Activated naive CD4-positive, alpha-beta T cell treated with anti-CD3 and anti-CD28 coated beads, Interleukin-2, amount 50 U/mL, for 72 hours (primary cell): Measurements from ENCODE around the gene PTPRD. TPM values are rescaled to one million over a fixed set of nuclear protein-coding genes. Genes with fewer than 3 reads are reported as not detected.

Experiments
- ATAC-seq, 2 donors: fragments of 150-1000 bp; cut with Tn5 transposase; 2 replicates each; pipeline ENCODE4 v1.10.0; 2021; ENCODE audit warnings: mild to moderate bottlenecking in 2 of 2, moderate library complexity in 2 of 2
- DNase-seq, 2 donors: peaks; one replicate each; pipeline ENCODE4 v3.0.0; 2021 to 2022; ENCODE audit warnings: low spot score in 2 of 2
- H3K27ac Mint-ChIP-seq, 2 donors: one replicate each; pipeline ENCODE4 v1.8.0; 2022; ENCODE audit warnings: mild to moderate bottlenecking in 2 of 2, mixed read lengths in 2 of 2
- H3K36me3 Mint-ChIP-seq, 2 donors: one replicate each; pipeline ENCODE4 v1.8.0; 2022; ENCODE audit warnings: mixed read lengths in 2 of 2
- H3K9me3 Mint-ChIP-seq, 2 donors: one replicate each; pipeline ENCODE4 v1.8.0; 2022; ENCODE audit warnings: mixed read lengths in 2 of 2
- total RNA-seq, 2 donors: library from RNA; stranded (reverse); gene quantifications; one replicate each; pipeline ENCODE4 v1.2.3, GENCODE V29; 2022

The PTPRD gene
- total RNA-seq, 2 donors from 2014 or later: not detected

DNA sequence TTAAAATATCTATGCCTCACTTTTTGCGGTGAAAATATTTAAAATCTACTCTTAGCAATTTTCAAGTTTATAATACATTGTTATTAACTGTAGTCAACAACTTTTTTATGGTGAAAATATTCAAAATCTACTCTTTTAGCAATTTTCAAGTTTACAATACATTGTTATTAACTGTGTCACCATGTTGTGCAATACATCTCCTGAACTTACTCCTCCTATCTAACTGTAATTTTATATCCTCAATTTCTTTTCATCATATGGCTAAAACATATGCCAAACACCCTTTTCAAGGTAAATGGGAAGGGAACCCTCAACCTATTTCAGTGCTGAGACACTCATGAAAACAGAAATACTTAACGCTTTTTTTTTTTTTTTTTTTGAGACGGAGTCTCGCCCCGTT, 1830.6 kb downstream of the PTPRD start:
- peaks cover 0 to 4% of the 10 kb centered on the region in 2 donors for H3K36me3 Mint-ChIP-seq
- no peak overlapping the region for H3K27ac Mint-ChIP-seq
- peaks cover 0 to 3% of the 10 kb centered on the region in 2 donors for H3K9me3 Mint-ChIP-seq
- DNase-seq: no peak
- no peak for ATAC-seq

DNA sequence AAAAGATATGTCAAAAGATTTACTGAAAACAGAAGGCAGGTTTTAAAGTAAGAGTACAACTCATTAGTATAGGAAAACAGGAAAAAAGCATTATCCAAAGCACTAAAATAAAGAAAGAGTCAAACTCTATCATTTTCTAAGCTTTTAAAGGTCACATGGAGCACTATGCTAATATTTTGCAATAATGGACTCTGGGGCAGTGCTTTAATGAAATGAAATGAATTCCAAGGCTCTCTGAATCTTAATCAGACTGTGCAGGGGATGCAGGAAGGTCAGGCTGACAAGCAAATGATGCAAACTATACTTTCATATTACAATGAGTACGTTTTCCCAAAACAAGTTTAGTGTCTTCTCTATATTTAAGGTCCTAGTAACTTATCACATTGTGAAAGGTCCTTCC, 1831.3 kb downstream of the PTPRD start:
- H3K9me3 Mint-ChIP-seq: peaks cover 0 to 3% of the 10 kb centered on the region in 2 donors
- no peak for ATAC-seq
- H3K27ac Mint-ChIP-seq: no peak overlapping the region
- peaks cover 0 to 4% of the 10 kb centered on the region in 2 donors for H3K36me3 Mint-ChIP-seq
- DNase-seq: no peak

DNA sequence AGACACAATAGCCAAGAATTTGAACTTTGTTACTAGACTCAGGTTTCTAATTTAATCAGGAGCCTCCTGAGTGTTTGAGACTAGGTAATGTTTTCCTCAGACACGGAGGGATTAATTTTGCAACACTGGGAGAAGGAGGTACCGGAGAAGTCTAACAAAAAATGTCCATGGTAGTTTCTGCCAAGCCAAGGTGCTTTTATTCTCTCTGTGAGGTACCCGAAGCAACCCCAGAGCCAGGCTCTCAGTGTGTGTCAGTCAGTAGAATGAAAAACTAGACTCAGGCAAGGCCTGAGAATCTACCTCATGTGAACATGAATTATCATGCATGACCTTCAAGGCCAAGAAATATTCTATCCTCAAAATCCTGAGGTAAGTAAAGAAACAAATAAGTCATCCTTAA, 1832.4 kb downstream of the PTPRD start:
- Mint-ChIP-seq H3K27ac (no peak overlapping the region), H3K36me3 (peaks cover 0 to 4% of the 10 kb centered on the region in 2 donors), H3K9me3 (peaks cover 0 to 3% of the 10 kb centered on the region in 2 donors)
- ATAC-seq: no peak
- DNase-seq: no peak

DNA sequence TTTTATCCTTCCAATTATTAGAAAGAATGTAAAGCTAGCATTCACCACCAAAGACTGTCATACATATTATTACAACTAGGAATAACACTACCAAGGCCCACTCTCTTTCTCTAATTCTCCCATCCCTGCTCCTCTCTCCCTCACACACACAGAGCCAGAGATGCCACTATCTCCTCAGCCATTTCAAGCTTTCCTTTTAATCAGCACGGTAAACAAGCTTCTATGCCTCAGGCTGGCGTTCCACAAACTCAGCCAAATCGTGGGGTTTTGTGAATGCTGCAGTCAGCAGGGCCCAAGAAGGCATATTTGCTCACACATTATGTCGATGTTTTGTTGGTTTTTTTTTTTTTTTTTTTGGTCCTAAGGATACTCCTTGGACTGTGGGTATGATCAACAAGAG, 1833.3 kb downstream of the PTPRD start:
- Mint-ChIP-seq H3K9me3 (peaks cover 0 to 3% of the 10 kb centered on the region in 2 donors), H3K36me3 (peaks cover 0 to 4% of the 10 kb centered on the region in 2 donors), H3K27ac (peak overlapping the region in 1 of 2 donors; percentile 65)
- ATAC-seq: no peak
- no peak for DNase-seq

DNA sequence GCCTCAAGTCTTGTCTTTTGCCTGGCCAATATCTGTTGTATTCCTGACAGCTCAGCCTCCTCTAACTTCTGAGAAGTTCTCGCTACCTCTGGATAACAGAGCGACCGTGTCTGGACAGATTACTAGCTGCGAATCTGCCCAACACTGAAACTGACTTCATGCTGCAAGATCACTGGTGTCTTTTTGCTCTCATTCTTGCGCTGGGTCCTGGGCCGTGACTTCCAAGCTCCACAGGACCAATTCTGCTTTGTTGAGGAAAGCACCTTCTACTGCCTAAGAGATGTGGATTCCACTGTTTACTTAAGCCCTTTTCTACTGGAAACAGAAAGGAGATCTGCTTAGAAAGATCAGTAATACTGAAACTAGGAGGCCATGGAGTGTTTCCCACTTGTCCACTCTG, 1834.4 kb downstream of the PTPRD start:
- Mint-ChIP-seq H3K9me3 (peaks cover 0 to 3% of the 10 kb centered on the region in 2 donors), H3K27ac (no peak overlapping the region), H3K36me3 (peaks cover 0 to 4% of the 10 kb centered on the region in 2 donors)
- DNase-seq (no peak), ATAC-seq (no peak)

DNA sequence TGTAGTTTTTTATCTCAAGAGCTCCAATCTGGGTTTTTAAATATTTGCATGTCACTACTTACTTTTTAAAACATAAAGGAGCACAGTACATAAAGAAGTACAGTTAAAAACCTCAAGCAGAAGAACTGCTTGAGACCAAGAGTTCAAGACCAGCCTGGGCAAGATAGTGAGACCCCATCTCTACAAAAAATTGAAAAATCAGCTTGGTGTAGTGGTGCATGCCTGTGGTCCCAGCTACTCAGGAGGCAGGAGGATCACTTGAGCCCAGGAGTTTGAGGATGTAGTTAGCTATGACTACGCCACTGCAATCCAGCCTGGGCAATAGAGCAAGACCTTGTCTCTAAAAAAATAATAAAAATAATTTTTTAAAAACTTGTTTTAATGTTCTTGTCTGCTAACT, 1840.5 kb downstream of the PTPRD start:
- H3K36me3 Mint-ChIP-seq: no peaks in the 10 kb centered on the region
- DNase-seq (no peak), ATAC-seq (no peak)
- no peaks in the 10 kb centered on the region for H3K9me3 Mint-ChIP-seq
- H3K27ac Mint-ChIP-seq: no peak overlapping the region

DNA sequence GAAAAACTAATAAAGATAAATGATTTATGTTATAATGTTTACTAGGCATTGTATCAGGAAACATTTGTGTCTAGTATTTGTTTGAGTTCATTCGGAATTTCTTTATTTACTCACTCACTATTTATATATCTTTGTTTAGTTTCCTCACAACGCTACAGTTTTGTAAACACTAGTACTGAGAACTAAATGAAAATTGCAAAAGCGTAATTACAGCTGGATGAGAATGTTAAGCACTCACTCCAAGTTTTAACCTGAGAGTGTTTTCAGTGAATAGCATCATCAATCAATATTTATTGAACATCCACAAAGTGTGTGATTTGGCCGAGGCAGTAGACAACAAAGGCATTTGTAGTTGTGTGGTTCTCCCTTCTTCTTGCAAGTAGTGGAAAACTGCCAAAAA, 1843.6 kb downstream of the PTPRD start:
- H3K9me3 Mint-ChIP-seq: peaks cover 0 to 4% of the 10 kb centered on the region in 2 donors
- DNase-seq (no peak), ATAC-seq (no peak)

DNA sequence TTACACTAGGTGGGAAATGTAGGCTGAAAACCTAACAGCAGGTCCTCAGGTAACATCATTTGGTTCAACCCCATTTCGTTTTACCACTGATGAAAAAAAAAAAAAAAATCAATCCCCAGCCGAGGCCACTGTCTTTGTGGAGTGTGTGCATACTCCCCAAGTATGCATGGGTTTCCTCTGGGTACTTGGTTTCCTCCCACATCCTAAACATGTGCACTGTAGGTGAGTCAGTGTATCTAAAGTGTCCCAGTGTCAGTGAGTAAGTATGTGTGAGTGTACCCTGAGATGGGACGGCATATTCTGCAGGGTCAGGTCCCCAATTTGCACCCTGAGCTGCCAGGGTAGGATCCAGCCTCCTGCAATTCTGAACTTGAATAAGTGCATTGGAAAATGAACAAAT, 1846.7 kb downstream of the PTPRD start:
- no peak for ATAC-seq
- DNase-seq: no peak
- peaks cover 0 to 4% of the 10 kb centered on the region in 2 donors for H3K9me3 Mint-ChIP-seq
- no peaks in the 10 kb centered on the region for H3K36me3 Mint-ChIP-seq
- H3K27ac Mint-ChIP-seq: no peak overlapping the region

More for the DNA sequence above, 1843.6 kb downstream of the PTPRD start:
- no peaks in the 10 kb centered on the region for H3K36me3 Mint-ChIP-seq
- H3K27ac Mint-ChIP-seq: no peak overlapping the region

DNA sequence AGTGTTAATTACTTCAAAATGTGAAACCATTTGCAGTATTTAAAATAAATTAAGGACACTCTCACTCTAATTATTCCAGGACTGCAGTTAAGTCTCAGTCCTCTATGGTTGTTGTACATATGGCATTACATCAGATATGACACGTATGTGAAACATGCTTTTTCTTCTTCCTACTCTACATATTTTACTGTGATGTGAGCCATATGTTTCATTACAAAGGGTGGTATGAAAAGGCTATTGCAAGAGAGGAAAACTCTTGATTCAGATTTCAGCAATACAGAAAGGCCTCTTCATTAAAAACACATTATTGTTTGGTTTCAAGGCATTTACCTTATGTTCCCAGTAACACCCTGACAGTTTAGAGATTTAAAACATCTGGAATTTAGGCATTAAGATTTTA, 1848.8 kb downstream of the PTPRD start:
- H3K9me3 Mint-ChIP-seq: peaks cover 5 to 15% of the 10 kb centered on the region in 2 donors
- ATAC-seq (no peak), DNase-seq (no peak)
- H3K36me3 Mint-ChIP-seq: peaks cover 0 to 6% of the 10 kb centered on the region in 2 donors
- H3K27ac Mint-ChIP-seq: no peak overlapping the region

DNA sequence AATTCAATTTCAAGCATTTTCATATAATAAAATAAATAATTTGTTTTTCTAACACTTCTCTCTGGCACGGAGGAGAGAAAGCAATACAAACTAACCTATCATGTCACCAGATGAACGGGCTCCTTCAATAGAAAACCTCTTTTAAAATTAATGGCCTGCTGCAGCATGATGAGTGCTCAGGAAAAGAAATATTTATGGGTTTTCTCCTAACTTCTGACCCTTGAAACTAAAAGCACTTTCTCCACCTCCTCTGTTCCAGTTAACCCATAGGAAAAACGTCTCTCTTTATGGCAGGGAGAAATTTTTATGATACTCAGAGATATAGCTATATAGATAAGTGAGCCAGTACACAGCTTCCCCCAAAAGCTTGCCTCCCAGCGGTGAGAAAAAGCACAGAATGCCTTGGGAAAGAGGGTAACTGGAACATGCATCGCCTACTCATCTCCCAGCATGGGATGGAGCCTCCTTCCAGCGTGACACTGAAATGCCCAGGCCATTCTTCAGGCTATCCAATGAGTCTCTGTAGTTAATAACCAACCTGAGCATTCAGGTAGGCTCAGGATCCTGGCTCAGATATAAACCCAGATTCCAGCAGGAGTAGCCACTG, 1850.2 kb downstream of the PTPRD start:
- DNase-seq: no peak

DNA sequence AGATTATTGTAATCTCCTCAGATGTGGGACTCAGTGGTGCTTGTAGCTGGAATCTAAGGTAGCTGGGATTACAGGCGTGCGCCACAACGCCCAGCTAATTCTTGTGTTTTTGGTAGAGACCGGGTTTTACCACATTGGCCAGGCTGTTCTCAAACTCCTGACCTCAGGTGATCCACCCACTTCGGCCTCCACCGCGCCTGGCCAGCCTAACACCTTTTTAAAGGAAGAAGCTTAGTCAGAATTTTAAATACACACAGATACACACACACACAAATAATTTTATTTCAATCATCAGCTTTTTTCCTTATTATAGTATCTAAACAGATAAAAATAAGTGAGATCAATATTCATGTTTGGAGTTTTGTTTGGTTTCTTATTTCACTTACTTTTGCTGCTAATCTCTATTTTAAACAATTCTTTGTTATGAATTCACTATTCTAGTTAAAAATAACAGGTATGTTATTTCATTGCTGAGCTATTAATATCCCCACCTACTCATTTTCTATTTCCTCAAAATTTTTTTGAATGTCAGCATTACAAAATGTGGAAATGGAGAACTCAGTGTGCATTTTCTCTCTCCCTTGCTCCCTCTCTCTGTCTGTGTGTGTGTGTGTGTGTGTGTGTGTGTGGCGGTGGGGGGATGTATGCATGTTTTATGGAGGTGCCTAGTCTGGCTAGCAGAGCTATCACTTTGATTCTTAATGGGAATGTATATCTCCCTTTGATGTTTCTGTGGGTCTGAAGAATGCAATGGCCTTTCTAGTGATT, 1852.6 kb downstream of the PTPRD start:
- no peak for ATAC-seq
- H3K9me3 Mint-ChIP-seq: peaks cover 5 to 11% of the 10 kb centered on the region in 2 donors
- H3K36me3 Mint-ChIP-seq: peaks cover 0 to 6% of the 10 kb centered on the region in 2 donors
- no peak overlapping the region for H3K27ac Mint-ChIP-seq
- DNase-seq: no peak

More for the DNA sequence above, 1850.2 kb downstream of the PTPRD start:
- peaks cover 0 to 6% of the 10 kb centered on the region in 2 donors for H3K36me3 Mint-ChIP-seq
- H3K9me3 Mint-ChIP-seq: peaks cover 5 to 15% of the 10 kb centered on the region in 2 donors
- H3K27ac Mint-ChIP-seq: no peak overlapping the region
- ATAC-seq: no peak

DNA sequence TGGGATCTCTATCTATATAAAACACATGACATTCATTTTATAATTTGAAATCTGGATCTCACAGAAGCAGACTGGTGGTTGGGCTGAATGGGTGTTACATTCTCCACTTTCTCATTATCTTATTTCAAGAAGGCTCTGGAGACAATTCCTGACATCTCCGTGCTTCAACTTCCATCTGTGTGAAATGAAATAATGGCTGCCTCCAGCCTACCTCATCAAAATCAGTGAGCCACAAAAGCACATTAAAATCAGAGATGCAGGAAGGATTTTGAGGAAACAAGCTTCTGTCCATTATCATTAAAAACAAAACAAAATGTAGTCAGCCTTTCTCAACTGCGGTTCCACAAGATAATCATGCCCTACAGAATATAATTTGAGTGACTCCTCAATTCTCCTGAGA, 1854.9 kb downstream of the PTPRD start:
- Mint-ChIP-seq H3K27ac (no peak overlapping the region), H3K9me3 (peaks cover 5 to 11% of the 10 kb centered on the region in 2 donors), H3K36me3 (peaks cover 0 to 6% of the 10 kb centered on the region in 2 donors)
- DNase-seq (no peak), ATAC-seq (no peak)

DNA sequence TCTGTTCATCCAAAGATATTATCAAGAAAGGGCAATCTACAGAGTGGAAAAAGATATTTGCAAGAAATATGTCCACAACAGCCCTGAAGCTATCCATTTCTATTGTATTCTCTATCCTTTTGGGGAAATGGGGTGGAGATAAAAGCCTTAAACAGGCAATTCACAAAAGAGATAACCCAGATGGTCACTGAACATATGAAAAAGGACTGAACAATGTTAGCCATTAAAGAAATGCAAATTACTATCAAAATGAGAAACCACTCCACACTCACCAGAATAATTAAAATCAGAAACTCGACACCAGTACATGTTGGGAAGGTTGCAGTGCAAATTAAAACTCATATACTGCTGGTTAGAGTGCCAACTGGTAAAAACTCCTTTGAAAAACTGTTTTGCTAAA, 1858.1 kb downstream of the PTPRD start:
- peaks cover 5% of the 10 kb centered on the region in 2 donors for H3K9me3 Mint-ChIP-seq
- DNase-seq: no peak
- ATAC-seq: no peak
- H3K36me3 Mint-ChIP-seq: peaks cover 0 to 5% of the 10 kb centered on the region in 2 donors
- no peak overlapping the region for H3K27ac Mint-ChIP-seq

DNA sequence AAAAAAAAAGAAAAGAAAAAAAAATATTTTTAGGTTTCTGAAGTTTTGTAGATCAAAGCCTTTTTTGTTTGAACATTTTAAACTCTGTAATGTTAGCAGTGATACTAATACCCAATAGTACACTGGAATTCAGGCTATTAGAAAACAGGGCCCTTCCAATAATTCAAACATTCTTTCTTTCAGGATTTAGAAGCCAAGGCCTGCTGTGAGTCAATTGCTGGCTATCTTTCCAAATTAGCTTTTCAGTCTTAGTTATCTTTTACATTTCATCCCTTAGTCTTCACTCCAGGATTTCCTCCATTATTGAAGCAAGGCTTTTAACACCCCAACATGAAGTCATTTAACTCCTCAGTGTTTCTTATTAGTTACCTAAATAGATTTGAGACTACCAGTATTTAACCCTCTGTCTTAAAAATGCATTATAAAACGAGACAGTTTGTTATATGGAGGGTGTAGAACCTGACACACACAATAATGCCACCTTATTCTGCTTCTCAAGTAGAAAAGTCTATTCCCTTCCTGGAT, 1861.3 kb downstream of the PTPRD start:
- H3K27ac Mint-ChIP-seq: no peak overlapping the region
- peaks cover 0 to 4% of the 10 kb centered on the region in 2 donors for H3K36me3 Mint-ChIP-seq
- ATAC-seq (no peak), DNase-seq (no peak)
- peaks cover 4% of the 10 kb centered on the region in 2 donors for H3K9me3 Mint-ChIP-seq

DNA sequence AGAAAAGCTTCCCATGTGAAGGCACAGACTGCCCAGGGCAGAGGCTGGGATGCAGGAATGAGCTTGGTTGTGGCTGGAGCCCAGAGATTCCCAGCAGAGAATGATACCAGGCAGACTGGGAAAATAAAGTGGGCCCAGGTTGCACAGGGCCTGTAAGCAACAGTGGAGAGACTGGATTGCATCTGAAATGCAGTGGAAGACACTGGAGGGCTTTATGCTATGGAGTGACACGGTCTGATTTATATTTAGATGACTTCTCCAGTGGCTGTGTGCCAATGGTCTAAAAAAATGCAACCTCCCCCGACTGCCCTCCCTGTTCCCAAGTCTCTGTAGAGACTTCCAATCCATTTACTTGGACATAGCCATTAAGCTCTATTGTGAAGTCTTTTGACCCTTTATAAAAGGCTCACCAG, 1862.2 kb downstream of the PTPRD start:
- no peak for DNase-seq
- Mint-ChIP-seq H3K36me3 (peaks cover 0 to 4% of the 10 kb centered on the region in 2 donors), H3K27ac (no peak overlapping the region), H3K9me3 (peaks cover 4% of the 10 kb centered on the region in 2 donors)
- no peak for ATAC-seq

DNA sequence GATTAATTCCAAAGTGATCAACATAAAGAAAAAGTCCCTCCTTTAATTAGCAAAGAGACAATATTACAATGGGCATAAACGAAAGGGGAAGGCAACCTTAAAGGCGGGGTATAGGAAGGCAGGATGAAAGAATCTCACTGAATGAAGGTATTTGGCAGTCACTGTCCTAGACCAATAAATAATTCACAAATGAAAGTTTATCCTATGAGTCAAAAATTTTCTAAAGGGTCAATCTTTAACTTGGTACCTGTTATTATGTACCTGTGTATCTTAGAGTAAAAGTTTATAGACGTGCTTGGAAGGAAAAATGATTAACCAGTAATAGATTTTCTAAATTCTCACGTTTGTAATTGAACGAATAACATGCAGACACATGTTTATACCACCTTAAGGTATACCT, 1867.5 kb downstream of the PTPRD start:
- DNase-seq: no peak
- no peak overlapping the region for H3K27ac Mint-ChIP-seq
- H3K36me3 Mint-ChIP-seq: peaks cover 0 to 4% of the 10 kb centered on the region in 2 donors
- ATAC-seq: no peak
- peaks cover 4 to 7% of the 10 kb centered on the region in 2 donors for H3K9me3 Mint-ChIP-seq

DNA sequence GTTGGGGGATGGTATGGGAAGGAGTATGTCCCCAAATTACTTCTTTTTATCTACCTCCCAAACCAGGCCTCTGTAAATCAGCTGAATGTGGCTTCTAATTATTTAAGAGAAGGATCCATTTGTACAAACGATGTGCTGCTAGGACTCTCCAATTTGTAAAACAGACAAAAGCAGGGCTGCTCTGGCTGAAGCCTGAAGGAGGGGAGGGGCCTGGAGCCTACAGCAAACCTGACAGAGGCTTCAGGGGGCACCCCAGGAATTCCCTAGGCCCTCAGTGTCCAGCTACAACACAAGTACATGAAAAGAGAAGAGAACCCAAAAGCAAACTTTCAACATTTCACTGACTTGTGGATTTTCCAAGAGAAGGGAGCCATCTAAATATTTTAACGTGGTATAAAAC, 1873.9 kb downstream of the PTPRD start:
- H3K9me3 Mint-ChIP-seq: peaks cover 0 to 4% of the 10 kb centered on the region in 2 donors
- H3K27ac Mint-ChIP-seq: no peak overlapping the region
- no peak for ATAC-seq
- no peak for DNase-seq
- H3K36me3 Mint-ChIP-seq: no peaks in the 10 kb centered on the region
